Measurements from ENCODE around the gene POFUT1. TPM values are rescaled to one million over a fixed set of nuclear protein-coding genes. Genes with fewer than 3 reads are reported as not detected.

The POFUT1 gene
- total RNA-seq, 4 donors from 2014 or later: 26.0 to 49.4 (median 32.4) TPM

- Histone ChIP-seq H3K4me1 (peaks cover 0 to 59% (median 35%) of the 10 kb centered on the region in 4 donors), H3K27me3 (no peaks in the 10 kb centered on the region), H3K4me3 (peak overlapping the region; percentile 80 to 99 (median 94)), H3K27ac (peak overlapping the region in 3 of 4 donors; percentile 86 to 92 (median 88)), H3K36me3 (peaks cover 0 to 40% (median 0%) of the 10 kb centered on the region in 3 donors), H3K9me3 (no peaks in the 10 kb centered on the region)
- WGBS, 2 donors: 59 to 65% methylated on average over 13 of the region's 13 CpGs
- DNase-seq (ENCODE audit: low spot score in 2 of 2): no peak
- TF ChIP-seq EP300 (IDR thresholded peaks at IDR 0.05) (no peak), CTCF (IDR thresholded peaks at IDR 0.05) (no peak), POLR2A (IDR thresholded peaks at IDR 0.05) (no peak)
Measured at GRCh38 chr20:32208499-32209154, 947 bp downstream of the POFUT1 start.

GRCh38 chr20:32209850-32210605, 2.3 kb downstream of the POFUT1 start:
- Histone ChIP-seq H3K9me3 (no peaks in the 10 kb centered on the region), H3K4me1 (peaks cover 0 to 45% (median 23%) of the 10 kb centered on the region in 4 donors), H3K27me3 (no peaks in the 10 kb centered on the region), H3K36me3 (peaks cover 0 to 53% (median 0%) of the 10 kb centered on the region in 3 donors), H3K4me3 (no peak overlapping the region), H3K27ac (no peak overlapping the region)
- no peak for DNase-seq (ENCODE audit: low spot score in 2 of 2)
- WGBS, 2 donors: 70 to 73% methylated on average over 9 of the region's 9 CpGs
- TF ChIP-seq EP300 (IDR thresholded peaks at IDR 0.05): no peak
- TF ChIP-seq POLR2A (IDR thresholded peaks at IDR 0.05): no peak
- no peak for TF ChIP-seq CTCF (IDR thresholded peaks at IDR 0.05)

DNA sequence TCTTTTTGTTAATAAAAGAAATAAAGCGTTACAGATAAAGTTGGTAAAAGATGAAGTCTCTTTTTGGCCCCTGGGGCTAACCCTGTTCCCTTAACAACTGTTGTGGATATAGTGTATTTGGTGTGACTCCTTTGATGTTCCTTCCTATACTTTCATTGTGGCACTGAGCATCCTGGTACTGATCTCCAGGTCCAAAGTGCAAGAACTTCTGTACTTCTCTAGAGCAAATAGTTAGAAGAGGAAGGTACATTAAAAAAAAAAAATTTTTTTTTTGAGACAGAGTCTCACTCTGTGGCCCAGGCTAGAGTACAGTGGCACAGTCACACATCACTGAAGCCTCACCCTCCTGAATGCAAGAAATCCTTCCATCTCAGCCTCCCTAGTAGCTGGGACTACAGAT, 6.2 kb downstream of the POFUT1 start:
- DNase-seq (ENCODE audit: low spot score in 2 of 2): no peak
- no peak overlapping the region for H3K4me3 ChIP-seq
- TF ChIP-seq EP300 (IDR thresholded peaks at IDR 0.05) (no peak), POLR2A (IDR thresholded peaks at IDR 0.05) (no peak), CTCF (IDR thresholded peaks at IDR 0.05) (no peak)
- H3K27ac ChIP-seq: no peak overlapping the region
- WGBS, 2 donors: 85 to 94% methylated on average over 1 of the region's 1 CpG
- peaks cover 0 to 91% (median 8%) of the 10 kb centered on the region in 3 donors for H3K36me3 ChIP-seq
- H3K27me3 ChIP-seq: no peaks in the 10 kb centered on the region
- H3K9me3 ChIP-seq: no peaks in the 10 kb centered on the region
- peaks cover 0 to 14% (median 3%) of the 10 kb centered on the region in 4 donors for H3K4me1 ChIP-seq

DNA sequence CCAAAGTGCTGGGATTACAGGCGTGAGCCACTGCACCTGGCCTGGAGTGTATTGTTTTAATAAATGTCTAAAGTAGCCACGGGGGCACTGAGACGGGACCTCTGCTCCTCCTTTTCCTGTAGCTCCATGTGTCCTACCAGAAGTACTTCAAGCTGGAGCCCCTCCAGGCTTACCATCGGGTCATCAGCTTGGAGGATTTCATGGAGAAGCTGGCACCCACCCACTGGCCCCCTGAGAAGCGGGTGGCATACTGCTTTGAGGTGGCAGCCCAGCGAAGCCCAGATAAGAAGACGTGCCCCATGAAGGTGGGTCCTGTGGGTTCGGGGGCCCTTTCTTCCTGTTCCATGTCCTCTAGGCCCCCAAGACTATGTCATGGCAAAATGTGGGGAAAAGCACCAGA, 7.5 kb downstream of the POFUT1 start:
- peaks cover 0 to 99% (median 8%) of the 10 kb centered on the region in 3 donors for H3K36me3 ChIP-seq
- no peaks in the 10 kb centered on the region for H3K9me3 ChIP-seq
- H3K27ac ChIP-seq: no peak overlapping the region
- H3K27me3 ChIP-seq: no peaks in the 10 kb centered on the region
- DNase-seq (ENCODE audit: low spot score in 2 of 2): no peak
- peaks cover 0 to 3% (median 0%) of the 10 kb centered on the region in 4 donors for H3K4me1 ChIP-seq
- whole genome bisulfite sequencing, 2 donors: 92 to 94% methylated on average over 7 of the region's 8 CpGs
- TF ChIP-seq POLR2A (IDR thresholded peaks at IDR 0.05) (no peak), CTCF (IDR thresholded peaks at IDR 0.05) (no peak), EP300 (IDR thresholded peaks at IDR 0.05) (no peak)
- no peak overlapping the region for H3K4me3 ChIP-seq

- H3K9me3 ChIP-seq: no peaks in the 10 kb centered on the region
- 94 to 99% methylated on average over 3 of the region's 3 CpGs for WGBS, 2 donors
- peaks cover 0 to 99% (median 8%) of the 10 kb centered on the region in 3 donors for H3K36me3 ChIP-seq
- H3K27ac ChIP-seq: peak overlapping the region in 1 of 4 donors; percentile 31
- no peak overlapping the region for H3K4me3 ChIP-seq
- TF ChIP-seq POLR2A (IDR thresholded peaks at IDR 0.05): no peak
- no peak for TF ChIP-seq EP300 (IDR thresholded peaks at IDR 0.05)
- no peak for TF ChIP-seq CTCF (IDR thresholded peaks at IDR 0.05)
- no peak for DNase-seq (ENCODE audit: low spot score in 2 of 2)
- H3K27me3 ChIP-seq: no peaks in the 10 kb centered on the region
- H3K4me1 ChIP-seq: no peaks in the 10 kb centered on the region
Measured at GRCh38 chr20:32215729-32216128, 8.0 kb downstream of the POFUT1 start.
